ENCODE results near the gene AXIN1. TPM values are rescaled to one million over a fixed set of nuclear protein-coding genes. Genes with fewer than 3 reads are reported as not detected.
A peak's percentile ranks its signal among the peaks of the same experiment; 100 is the strongest.
"Not testable (repeated sequence)": the region's sequence is repeated elsewhere in the genome, so short reads cannot be mapped to it uniquely, and the experiment has no call there.

AXIN1 gene
- total RNA-seq, 1 donor from 2014 or later, result 23.5 TPM

GRCh38 chr16:369866-370436 lies 17.4 kb upstream of the AXIN1 start:
- no peak for DNase-seq (ENCODE audit: low read depth, low spot score)

DNA sequence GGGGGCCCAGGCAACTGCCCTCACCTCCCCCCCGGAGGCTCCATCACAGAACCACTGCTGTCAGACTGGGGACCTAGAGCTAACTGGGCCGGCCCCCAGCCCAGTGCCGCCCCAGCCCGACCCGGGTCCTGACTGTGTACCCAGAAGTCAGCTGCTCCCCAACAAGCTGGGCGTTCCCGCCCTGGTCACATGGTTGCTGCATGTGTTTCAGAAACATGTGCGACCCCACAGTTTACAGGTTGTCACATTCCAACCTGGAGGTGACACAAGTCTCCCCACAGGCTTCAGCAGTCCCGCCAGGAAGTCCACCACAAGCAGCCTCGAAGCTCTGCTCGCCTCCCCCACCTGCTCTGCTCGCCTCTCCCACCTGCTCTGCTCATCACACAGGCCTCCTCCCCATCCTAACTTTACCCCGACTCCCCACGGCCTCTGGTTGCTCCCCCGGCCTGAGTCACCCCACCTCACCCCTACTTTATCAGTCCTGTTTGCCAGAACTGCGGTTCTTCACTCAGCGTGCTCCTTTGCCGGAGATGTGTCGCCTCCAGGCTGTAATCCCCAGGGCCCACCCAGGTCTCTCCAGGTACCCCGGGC lies 16.8 kb upstream of the AXIN1 start:
- DNase-seq (ENCODE audit: low read depth, low spot score), result no peak

GRCh38 chr16:368388-369158 lies 16.1 kb upstream of the AXIN1 start:
- no peak for DNase-seq (ENCODE audit: low read depth, low spot score)

- no peak for DNase-seq (ENCODE audit: low read depth, low spot score)
These were observed 14.9 kb upstream of the AXIN1 start for GRCh38 chr16:367333-367903.

DNA sequence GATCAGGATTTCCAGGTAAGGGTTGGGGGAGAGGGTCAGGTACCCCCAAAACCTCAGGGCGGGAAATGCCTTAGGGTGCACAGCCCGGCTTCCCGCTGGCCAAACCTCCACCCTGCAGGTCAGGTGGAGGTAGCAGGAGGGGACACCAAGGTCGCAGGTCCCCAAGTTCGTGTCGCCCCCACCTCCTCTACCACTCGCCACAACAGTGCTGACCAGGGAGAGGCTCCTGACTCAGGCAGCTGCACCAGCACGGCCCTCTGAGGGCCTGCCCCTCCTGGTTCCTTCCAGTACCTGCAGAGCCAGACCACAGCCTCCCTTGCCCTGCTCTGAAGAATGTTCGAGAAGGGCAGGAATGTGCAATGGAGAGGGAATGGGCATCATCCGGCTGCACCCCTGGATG lies 14.0 kb upstream of the AXIN1 start:
- DNase-seq (ENCODE audit: low read depth, low spot score), result no peak

DNA sequence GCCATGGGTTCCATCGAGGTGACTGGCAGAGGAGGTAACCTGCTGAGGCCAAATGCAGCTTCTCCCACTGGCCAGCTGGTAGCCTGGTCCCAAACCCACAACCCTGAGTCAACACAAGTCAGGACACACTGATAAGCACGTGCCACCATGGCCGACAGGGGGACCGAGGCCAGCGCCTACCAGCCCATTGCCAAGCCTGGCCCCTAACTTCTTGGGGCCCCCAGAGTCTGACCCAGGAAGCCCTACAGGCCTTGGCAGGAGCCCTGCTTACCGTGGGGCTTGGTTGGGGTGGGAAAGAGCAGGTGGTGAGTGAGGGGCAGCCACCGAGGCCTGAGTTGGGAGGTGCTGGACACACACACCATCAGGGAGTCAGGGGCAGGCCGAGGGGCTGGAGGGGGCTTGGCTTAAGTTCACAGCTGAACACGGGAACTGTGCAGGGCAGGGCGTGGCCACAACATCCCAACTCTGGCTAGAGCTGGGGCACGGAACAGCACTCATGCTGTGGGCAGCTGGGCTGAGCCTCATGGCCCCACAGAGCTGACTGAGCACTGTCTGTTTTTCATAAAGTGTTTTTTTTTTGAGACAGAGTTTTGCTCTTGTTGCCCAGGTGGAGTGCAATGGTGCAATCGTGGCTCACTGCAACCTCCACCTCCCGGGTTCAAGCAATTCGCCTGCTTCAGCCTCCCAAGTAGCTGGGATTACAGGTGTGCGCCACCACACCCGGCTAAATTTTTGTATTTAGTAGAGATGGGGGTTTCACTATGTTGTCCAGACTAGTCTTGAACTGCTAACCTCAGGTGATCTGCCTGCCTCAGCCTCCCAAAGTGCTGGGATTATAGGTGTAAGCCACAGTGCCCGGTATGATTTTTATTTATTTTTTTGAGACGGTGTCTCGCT lies 12.3 kb upstream of the AXIN1 start:
- no peak for DNase-seq (ENCODE audit: low read depth, low spot score)

- DNase-seq (ENCODE audit: low read depth, low spot score), result no peak
These were observed 11.4 kb upstream of the AXIN1 start for GRCh38 chr16:363766-364490.

- DNase-seq (ENCODE audit: low read depth, low spot score), result no peak
These were observed 10.7 kb upstream of the AXIN1 start for GRCh38 chr16:363110-363765.

- DNase-seq (ENCODE audit: low read depth, low spot score), result not testable (repeated sequence)
These were observed 10.1 kb upstream of the AXIN1 start for GRCh38 chr16:362702-362999.

DNA sequence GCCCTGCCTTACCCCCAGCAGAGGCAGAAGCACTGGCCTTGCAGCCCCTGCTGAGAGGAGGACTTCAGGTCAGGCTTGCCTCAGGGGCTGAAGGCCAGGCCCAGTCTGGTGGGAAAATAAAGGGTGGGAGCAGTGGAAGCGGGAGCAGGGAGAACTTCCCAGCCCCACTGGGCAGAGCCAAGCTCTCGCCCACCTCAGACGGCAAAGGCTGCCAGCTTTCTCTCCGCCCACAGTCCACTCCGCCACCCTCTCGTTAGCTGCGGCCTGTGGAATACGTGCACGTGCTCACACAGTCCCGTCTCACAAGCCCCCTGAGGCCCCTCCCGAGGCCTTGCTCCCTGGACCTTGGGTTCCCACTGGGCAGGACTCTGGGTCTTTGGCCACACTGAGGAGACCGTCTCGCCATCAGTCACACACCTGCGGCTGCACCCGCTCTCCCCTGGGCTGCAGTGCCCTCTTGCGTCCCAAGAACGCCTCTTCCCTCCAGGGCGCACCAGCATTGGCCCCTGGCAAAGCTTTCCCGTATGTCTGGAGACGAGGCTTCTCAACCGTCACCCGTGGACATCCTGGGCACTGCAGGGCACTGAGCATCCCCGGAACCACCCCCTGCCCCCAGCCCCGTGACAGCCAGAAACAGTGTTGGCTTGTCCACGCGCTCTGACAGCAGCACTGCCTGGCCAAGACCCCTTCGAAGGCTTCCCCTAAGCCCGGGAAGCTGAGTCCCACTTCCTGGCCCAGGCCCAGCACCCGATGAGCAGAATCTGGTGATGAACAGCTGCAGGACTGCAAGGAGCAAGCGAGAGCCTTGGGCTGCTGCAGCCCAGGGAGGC lies 9.6 kb upstream of the AXIN1 start:
- DNase-seq (ENCODE audit: low read depth, low spot score), result peak; percentile 32

DNA sequence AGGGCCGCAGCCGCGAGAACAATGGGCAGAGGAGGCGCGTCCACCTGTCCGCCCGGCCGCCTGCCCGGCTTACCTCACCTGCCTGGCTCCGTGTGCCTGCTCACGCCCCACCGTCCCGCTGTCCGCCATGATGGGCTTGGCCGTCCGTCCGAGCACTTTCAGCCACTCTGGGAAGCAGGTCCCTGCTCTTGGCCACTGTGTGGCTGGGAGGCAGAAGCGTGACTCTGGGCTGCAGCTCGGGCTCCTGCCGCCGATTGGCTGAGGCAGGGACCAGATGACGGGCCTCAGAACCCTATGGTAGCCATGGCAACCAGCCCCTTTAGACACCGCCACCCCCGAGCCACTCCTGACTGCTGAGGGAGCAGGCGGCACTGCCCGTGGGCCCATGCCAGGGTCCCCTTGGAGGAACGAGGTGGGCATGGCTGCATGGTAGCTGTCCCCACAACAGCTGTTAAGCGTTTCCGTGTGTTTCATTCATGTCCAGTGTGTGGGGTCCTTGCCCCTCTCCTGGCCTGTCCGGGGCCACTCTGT lies 8.9 kb upstream of the AXIN1 start:
- no peak for DNase-seq (ENCODE audit: low read depth, low spot score)

GRCh38 chr16:360698-361336 lies 8.3 kb upstream of the AXIN1 start:
- DNase-seq (ENCODE audit: low read depth, low spot score), result no peak

- DNase-seq (ENCODE audit: low read depth, low spot score), result no peak
These were observed 7.6 kb upstream of the AXIN1 start for GRCh38 chr16:359871-360697.

DNA sequence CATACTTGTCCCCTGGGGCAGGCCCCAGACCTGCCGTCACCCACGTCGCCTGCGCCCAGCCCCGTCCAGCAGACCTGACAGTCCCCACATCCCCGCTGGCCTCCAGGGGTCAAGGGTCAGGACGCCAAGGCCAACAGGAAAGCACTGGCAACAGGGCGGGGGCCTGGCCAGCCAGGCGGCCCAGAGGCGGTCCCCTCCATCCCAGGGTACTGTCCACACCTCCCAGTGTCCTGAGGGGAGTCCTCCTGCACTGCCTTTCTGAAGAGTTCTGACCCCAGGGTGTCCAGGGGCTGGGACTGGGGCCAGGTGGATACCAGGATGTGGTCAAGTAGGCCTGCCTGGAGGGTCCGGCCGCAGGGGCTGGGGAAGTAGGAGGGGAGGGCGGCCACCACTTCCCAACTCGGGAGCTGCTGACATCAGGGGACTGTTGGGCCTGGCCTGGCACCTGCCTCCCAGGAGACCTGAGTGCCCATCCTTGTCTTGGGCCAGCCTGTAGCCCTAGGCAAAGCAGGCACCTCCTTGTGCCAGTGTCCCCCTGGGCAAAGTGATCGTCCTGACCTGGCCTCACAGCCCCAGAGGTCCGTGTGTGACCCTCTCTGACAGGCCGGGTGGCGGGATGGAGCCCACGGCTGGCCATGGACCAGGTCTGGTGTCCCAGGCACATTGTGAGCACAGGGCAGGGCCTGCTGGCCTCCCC lies 6.7 kb upstream of the AXIN1 start:
- no peak for DNase-seq (ENCODE audit: low read depth, low spot score)

DNA sequence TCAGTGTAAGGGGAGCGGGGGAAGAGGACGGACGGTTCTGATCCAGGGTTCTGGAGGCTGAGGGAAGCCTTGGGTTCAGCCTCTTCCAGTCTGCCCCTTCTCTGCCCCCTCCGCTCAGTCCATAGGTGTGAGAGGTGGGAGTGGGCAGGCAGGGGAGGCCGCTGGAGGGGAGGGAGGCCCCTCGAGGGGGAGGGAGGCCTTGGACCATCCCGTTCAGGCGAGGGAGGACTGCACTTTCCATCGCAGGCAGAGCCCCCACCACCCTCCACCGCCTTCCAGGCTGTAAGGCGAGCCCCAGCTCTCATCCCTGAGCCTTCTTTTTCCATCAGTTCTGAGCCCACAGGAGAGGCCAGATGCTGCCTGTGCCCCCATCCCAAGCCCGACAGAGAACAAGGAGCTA lies 4.2 kb upstream of the AXIN1 start:
- no peak for DNase-seq (ENCODE audit: low read depth, low spot score)

DNA sequence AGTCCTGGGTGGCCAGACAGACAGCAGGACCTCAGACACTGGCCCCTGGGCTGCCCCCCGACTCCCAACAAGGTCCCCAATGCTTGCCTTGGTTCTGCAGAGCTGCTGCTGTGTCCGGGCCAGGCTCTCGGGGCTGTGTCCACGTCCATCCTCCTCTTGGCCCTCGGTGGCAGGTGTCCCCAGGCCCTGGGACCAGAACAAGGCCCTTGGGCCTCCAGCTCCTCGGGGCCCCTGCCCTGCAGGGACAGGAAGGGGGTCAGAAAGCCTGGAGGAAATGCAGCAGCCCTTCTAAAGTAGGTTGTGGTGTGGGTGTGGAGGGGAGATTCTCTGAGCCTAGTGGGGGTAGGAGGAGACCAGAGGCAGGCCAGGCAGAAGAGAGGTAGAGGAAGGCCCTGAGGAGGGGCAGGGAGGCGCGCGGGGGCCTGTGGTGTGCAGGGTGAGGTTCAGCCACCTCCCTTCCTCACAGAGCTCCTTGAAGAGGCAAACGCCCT lies 2.5 kb upstream of the AXIN1 start:
- no peak for DNase-seq (ENCODE audit: low read depth, low spot score)

GRCh38 chr16:354291-354881 lies 1.9 kb upstream of the AXIN1 start:
- DNase-seq (ENCODE audit: low read depth, low spot score), result no peak

Data from pulmonary artery endothelial cell (primary cell).